ENCODE data around the gene MECP2. TPM values are rescaled to one million over a fixed set of nuclear protein-coding genes. Genes with fewer than 3 reads are reported as not detected.

MECP2 gene
- total RNA-seq, 3 donors from 2014 or later, result 56.3 to 58.3 (median 57.8) TPM

GRCh38 chrX:153993978-153994377, 103.5 kb downstream of the MECP2 start:
- intact Hi-C loops (cut with DNase I; ENCODE audit: low total_unique reads), result no loop called here
- no peaks in the 10 kb centered on the region for H3K4me1 ChIP-seq
- H3K27ac ChIP-seq, result no peak overlapping the region
- H3K4me3 ChIP-seq, result no peak overlapping the region
- TF ChIP-seq POLR2A (IDR thresholded peaks at IDR 0.05) (no peak), CTCF (IDR thresholded peaks at IDR 0.05) (no peak), POLR2AphosphoS5 (IDR thresholded peaks at IDR 0.05) (no peak)
- H3K36me3 ChIP-seq, result no peaks in the 10 kb centered on the region
- no peak for DNase-seq (ENCODE audit: low spot score in 2 of 2)
- H3K27me3 ChIP-seq, result peaks cover 0 to 36% of the 10 kb centered on the region in 2 donors
- no peaks in the 10 kb centered on the region for H3K9me3 ChIP-seq

- no peak overlapping the region for H3K4me3 ChIP-seq
- no peaks in the 10 kb centered on the region for H3K9me3 ChIP-seq
- no peak for TF ChIP-seq POLR2A (IDR thresholded peaks at IDR 0.05)
- no peak for TF ChIP-seq POLR2AphosphoS5 (IDR thresholded peaks at IDR 0.05)
- TF ChIP-seq CTCF (IDR thresholded peaks at IDR 0.05), result no peak
- intact Hi-C loops (cut with DNase I; ENCODE audit: low total_unique reads), result no loop called here
- DNase-seq (ENCODE audit: low spot score in 2 of 2), result no peak
- no peak overlapping the region for H3K27ac ChIP-seq
- peaks cover 0 to 32% of the 10 kb centered on the region in 2 donors for H3K27me3 ChIP-seq
- no peaks in the 10 kb centered on the region for H3K36me3 ChIP-seq
- no peaks in the 10 kb centered on the region for H3K4me1 ChIP-seq
Measured at GRCh38 chrX:153993079-153993478, 104.4 kb downstream of the MECP2 start.

GRCh38 chrX:153992180-153992579, 105.3 kb downstream of the MECP2 start:
- H3K27ac ChIP-seq, result no peak overlapping the region
- no peak for DNase-seq (ENCODE audit: low spot score in 2 of 2)
- peaks cover 0 to 28% of the 10 kb centered on the region in 2 donors for H3K27me3 ChIP-seq
- no peaks in the 10 kb centered on the region for H3K4me1 ChIP-seq
- H3K9me3 ChIP-seq, result no peaks in the 10 kb centered on the region
- intact Hi-C loops (cut with DNase I; ENCODE audit: low total_unique reads), result no loop called here
- H3K36me3 ChIP-seq, result no peaks in the 10 kb centered on the region
- no peak overlapping the region for H3K4me3 ChIP-seq
- no peak for TF ChIP-seq POLR2AphosphoS5 (IDR thresholded peaks at IDR 0.05)
- TF ChIP-seq CTCF (IDR thresholded peaks at IDR 0.05), result no peak
- TF ChIP-seq POLR2A (IDR thresholded peaks at IDR 0.05), result no peak

DNA sequence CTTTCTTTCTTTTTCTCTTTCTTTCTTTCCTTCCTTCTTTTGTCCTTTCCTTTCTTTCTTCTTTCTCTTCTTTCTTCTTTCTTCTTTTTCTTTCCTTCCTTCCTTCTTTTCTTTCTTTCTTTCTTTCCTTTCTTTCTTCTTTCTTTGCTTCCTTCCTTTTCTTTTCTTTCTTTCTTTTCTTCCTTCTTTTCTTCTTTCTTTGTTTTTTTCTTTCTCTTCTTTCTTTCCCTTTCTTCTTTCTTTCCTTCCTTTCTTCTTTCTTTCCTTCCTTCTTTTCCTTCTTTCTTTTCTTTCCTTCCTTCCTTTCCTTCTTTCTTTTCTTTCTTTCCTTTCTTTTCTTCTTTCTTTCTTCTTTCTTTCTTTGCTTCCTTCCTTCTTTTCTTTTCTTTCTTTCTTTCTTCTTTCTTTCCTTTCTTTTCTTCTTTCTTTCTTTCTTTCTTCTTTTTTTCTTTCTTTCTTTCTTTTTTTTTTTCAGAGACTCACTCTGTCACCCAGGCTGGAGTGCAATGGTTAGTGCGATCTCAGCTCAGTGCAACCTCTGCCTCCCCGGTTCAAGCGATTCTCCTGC, 106.4 kb downstream of the MECP2 start:
- intact Hi-C loops (cut with DNase I; ENCODE audit: low total_unique reads), result no loop called here
- H3K27me3 ChIP-seq, result peaks cover 0 to 19% of the 10 kb centered on the region in 2 donors
- H3K9me3 ChIP-seq, result no peaks in the 10 kb centered on the region
- no peak overlapping the region for H3K4me3 ChIP-seq
- no peaks in the 10 kb centered on the region for H3K4me1 ChIP-seq
- TF ChIP-seq POLR2AphosphoS5 (IDR thresholded peaks at IDR 0.05), result no peak
- DNase-seq (ENCODE audit: low spot score in 2 of 2), result no peak
- no peak overlapping the region for H3K27ac ChIP-seq
- no peaks in the 10 kb centered on the region for H3K36me3 ChIP-seq

DNA sequence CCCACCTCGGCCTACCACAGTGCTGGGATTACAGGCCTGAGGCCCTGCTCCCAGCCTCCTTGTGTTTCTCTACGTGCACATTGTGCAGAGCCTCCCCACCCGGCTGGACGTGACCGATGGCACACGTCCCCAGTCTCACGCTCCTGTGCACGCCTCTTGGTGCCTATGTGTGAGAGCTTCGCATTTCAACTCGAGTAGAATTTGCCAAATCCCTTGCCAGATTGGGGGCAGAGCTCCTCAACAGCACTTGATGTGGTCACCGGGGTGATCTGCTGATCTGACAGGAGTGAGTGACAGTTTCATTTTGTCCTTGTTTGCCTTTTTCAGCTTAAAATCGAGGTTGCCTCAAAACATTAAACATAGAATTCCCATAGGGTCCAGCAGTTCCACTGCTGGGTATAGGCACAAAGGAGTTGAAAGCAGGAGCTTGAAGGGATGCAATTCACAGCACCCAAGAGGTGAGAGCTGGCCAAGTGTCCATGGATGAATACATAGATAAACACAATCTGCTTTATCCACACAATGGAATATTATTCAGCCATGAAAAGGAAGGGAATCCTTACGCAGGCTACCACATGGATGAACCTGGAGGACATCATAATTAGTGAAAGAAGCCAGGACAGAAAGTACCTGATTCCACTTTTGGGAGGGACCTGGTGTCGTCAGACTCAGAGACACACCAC, 107.4 kb downstream of the MECP2 start:
- TF ChIP-seq CTCF (IDR thresholded peaks at IDR 0.05), result no peak
- no peak for TF ChIP-seq POLR2AphosphoS5 (IDR thresholded peaks at IDR 0.05)
- TF ChIP-seq POLR2A (IDR thresholded peaks at IDR 0.05), result no peak
- H3K27me3 ChIP-seq, result peaks cover 0 to 22% of the 10 kb centered on the region in 2 donors

More for the DNA sequence above, 107.4 kb downstream of the MECP2 start:
- no peaks in the 10 kb centered on the region for H3K36me3 ChIP-seq
- no peak overlapping the region for H3K27ac ChIP-seq
- intact Hi-C loops (cut with DNase I; ENCODE audit: low total_unique reads), result loop anchor here (10.0 kb wide), 1 partner anchor 1555 kb away; no protein-coding TSS in a partner anchor
- no peak for DNase-seq (ENCODE audit: low spot score in 2 of 2)
- no peak overlapping the region for H3K4me3 ChIP-seq
- no peaks in the 10 kb centered on the region for H3K9me3 ChIP-seq
- H3K4me1 ChIP-seq, result no peaks in the 10 kb centered on the region

Measured in breast epithelium (tissue), 4 donors.